ACHN (cell line): Measurements from ENCODE around the gene ITPR1.

Experiments used
- DNase-seq: peaks from one replicate; pipeline ENCODE4 v3.0.0-alpha.2; 2015
- in situ Hi-C: cut with HindIII; loops from 2 replicates; pipeline ENCODE4 v1.10.0; 2017; ENCODE audit warnings: low sequenced_read_pairs, low pct_ligation_motif_present, low pct_unique_long_range_greater_than_20kb

ITPR1 gene

GRCh38 chr3:4766263-4766662 lies 273.1 kb downstream of the ITPR1 start:
- in situ Hi-C loops: no loop called here
- no peak for DNase-seq

- DNase-seq: no peak
- in situ Hi-C loops: no loop called here
These were observed 273.8 kb downstream of the ITPR1 start for GRCh38 chr3:4766716-4767499.

GRCh38 chr3:4768021-4768420 lies 274.9 kb downstream of the ITPR1 start:
- in situ Hi-C loops: no loop called here
- no peak for DNase-seq

GRCh38 chr3:4768521-4768920 lies 275.4 kb downstream of the ITPR1 start:
- DNase-seq: no peak
- in situ Hi-C loops: no loop called here

- no peak for DNase-seq
- in situ Hi-C loops: no loop called here
These were observed 277.4 kb downstream of the ITPR1 start for GRCh38 chr3:4770561-4770960.

- DNase-seq: no peak
- in situ Hi-C loops: no loop called here
These were observed 278.1 kb downstream of the ITPR1 start for GRCh38 chr3:4771243-4771642.

GRCh38 chr3:4772171-4772804 lies 279.1 kb downstream of the ITPR1 start:
- in situ Hi-C loops: no loop called here
- no peak for DNase-seq

GRCh38 chr3:4772858-4773257 lies 279.7 kb downstream of the ITPR1 start:
- in situ Hi-C loops: no loop called here
- no peak for DNase-seq

GRCh38 chr3:4773583-4773982 lies 280.4 kb downstream of the ITPR1 start:
- in situ Hi-C loops: no loop called here
- no peak for DNase-seq

GRCh38 chr3:4774531-4774930 lies 281.4 kb downstream of the ITPR1 start:
- DNase-seq: no peak
- in situ Hi-C loops: no loop called here

GRCh38 chr3:4776399-4776979 lies 283.3 kb downstream of the ITPR1 start:
- DNase-seq: no peak
- in situ Hi-C loops: no loop called here

GRCh38 chr3:4776980-4777581 lies 283.9 kb downstream of the ITPR1 start:
- DNase-seq: no peak
- in situ Hi-C loops: no loop called here

- DNase-seq: no peak
- in situ Hi-C loops: no loop called here
These were observed 285.0 kb downstream of the ITPR1 start for GRCh38 chr3:4778119-4778518.

GRCh38 chr3:4778740-4779139 lies 285.6 kb downstream of the ITPR1 start:
- DNase-seq: no peak
- in situ Hi-C loops: no loop called here

- in situ Hi-C loops: no loop called here
- DNase-seq: no peak
These were observed 287.4 kb downstream of the ITPR1 start for GRCh38 chr3:4780545-4780957.

- no peak for DNase-seq
- in situ Hi-C loops: no loop called here
These were observed 288.9 kb downstream of the ITPR1 start for GRCh38 chr3:4782095-4782494.

GRCh38 chr3:4785551-4785950 lies 292.4 kb downstream of the ITPR1 start:
- in situ Hi-C loops: no loop called here
- DNase-seq: no peak

GRCh38 chr3:4786431-4786830 lies 293.3 kb downstream of the ITPR1 start:
- in situ Hi-C loops: no loop called here
- DNase-seq: no peak

GRCh38 chr3:4791358-4791757 lies 298.2 kb downstream of the ITPR1 start:
- in situ Hi-C loops: no loop called here
- no peak for DNase-seq
